Suprapubic skin (tissue), 3 donors: ENCODE measurements around the gene PARN.

Experiments used
- POLR2A ChIP-seq, 2 donors: fragments of 450-650 bp; IDR thresholded peaks; one replicate each; pipeline ENCODE4 v1.6.1; 2017; ENCODE audit warnings: antibody characterized with exemption in 2 of 2, mild to moderate bottlenecking in 2 of 2, moderate library complexity in 2 of 2
- TF ChIP-seq, protein P1 (sequence below), 2 donors: fragments of 200-600 bp in 1 of 2; fragments of 450-650 bp in 1 of 2; sonication (generic) in 1 of 2; IDR thresholded peaks; one replicate each; pipeline ENCODE4 v1.5.1; 2016 to 2019; ENCODE audit warnings: antibody characterized with exemption in 2 of 2, mild to moderate bottlenecking in 1 of 2, moderate library complexity in 1 of 2

DNA sequence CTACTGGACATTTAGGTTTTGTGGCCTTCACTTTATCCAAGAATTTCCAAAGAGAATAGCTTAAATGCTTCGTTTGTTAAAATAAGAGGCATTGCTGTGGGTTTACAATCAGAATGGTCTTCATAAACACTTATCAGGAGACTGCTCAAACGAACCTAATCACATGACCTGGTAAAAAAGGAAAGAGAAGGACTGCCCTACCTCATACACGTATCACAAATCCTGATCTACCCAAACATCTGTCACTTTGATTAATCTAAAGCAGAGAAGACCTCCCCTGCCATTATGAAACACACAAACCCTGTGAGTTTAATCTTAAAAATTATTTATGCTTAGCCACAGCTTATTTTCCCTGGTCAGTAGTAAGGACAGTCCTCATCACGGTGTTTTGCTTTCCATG lies 76.6 kb downstream of the PARN start:
- TF ChIP-seq, protein P1, sequence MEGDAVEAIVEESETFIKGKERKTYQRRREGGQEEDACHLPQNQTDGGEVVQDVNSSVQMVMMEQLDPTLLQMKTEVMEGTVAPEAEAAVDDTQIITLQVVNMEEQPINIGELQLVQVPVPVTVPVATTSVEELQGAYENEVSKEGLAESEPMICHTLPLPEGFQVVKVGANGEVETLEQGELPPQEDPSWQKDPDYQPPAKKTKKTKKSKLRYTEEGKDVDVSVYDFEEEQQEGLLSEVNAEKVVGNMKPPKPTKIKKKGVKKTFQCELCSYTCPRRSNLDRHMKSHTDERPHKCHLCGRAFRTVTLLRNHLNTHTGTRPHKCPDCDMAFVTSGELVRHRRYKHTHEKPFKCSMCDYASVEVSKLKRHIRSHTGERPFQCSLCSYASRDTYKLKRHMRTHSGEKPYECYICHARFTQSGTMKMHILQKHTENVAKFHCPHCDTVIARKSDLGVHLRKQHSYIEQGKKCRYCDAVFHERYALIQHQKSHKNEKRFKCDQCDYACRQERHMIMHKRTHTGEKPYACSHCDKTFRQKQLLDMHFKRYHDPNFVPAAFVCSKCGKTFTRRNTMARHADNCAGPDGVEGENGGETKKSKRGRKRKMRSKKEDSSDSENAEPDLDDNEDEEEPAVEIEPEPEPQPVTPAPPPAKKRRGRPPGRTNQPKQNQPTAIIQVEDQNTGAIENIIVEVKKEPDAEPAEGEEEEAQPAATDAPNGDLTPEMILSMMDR (IDR thresholded peaks at IDR 0.05): no peak
- TF ChIP-seq POLR2A (IDR thresholded peaks at IDR 0.05): no peak
